ENCODE results near the gene FANCC.

DNA sequence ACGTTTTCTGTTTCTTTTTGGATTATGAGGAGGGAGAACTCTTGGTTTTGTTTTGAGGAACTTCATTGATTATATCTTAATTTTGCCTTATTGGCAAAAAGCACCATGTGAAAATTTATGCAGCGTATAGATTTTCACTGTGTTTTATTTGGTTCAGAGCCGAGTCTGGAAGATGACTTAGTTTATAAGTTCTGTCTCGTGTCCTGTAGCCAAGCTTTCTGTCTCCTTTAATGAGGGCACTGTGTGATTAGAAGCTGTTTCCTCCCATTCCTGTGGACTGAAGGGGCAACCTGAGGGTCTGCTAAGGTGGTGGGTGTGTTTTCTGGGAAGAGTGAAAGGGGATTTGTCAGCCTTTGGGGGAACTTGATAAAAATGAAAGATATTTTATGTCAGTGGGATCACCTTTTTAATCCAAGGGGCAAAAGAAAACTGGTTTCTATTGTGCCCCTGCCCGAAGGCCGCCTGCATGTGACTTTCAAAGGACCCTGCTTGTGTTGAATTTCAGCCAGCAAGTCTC lies 262.1 kb downstream of the FANCC start:
- TF ChIP-seq, protein P1, sequence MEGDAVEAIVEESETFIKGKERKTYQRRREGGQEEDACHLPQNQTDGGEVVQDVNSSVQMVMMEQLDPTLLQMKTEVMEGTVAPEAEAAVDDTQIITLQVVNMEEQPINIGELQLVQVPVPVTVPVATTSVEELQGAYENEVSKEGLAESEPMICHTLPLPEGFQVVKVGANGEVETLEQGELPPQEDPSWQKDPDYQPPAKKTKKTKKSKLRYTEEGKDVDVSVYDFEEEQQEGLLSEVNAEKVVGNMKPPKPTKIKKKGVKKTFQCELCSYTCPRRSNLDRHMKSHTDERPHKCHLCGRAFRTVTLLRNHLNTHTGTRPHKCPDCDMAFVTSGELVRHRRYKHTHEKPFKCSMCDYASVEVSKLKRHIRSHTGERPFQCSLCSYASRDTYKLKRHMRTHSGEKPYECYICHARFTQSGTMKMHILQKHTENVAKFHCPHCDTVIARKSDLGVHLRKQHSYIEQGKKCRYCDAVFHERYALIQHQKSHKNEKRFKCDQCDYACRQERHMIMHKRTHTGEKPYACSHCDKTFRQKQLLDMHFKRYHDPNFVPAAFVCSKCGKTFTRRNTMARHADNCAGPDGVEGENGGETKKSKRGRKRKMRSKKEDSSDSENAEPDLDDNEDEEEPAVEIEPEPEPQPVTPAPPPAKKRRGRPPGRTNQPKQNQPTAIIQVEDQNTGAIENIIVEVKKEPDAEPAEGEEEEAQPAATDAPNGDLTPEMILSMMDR (IDR thresholded peaks at IDR 0.05): no peak
- TF ChIP-seq POLR2A (IDR thresholded peaks at IDR 0.05): no peak
